GM21619 (cell line): ENCODE measurements around the gene ENOX1.

Source experiments
- ATAC-seq: cut with Tn5 transposase; IDR thresholded peaks from one replicate; pipeline ENCODE4 v1.9.1; 2021; ENCODE audit not compliant: unreplicated experiment

The ENOX1 gene

DNA sequence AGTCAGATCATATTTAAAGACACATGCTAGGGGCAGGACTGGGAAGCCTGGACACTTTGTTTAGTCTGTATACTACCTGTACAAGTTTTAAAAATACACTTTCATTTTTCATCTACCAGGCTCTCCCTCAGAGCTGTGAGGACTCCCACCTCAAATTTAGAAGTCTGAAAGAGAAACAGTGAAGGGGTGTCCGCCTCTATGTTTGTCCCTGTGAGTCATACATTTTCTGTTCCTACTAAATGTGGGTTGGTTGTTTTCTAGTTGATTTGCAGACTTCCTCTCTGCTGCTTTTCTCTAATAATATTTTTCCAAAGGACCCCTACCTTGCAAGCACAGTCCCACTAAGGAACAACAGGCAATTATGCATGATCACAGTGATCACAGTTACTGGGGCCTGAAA, 110.5 kb downstream of the ENOX1 start:
- peak; percentile 98 for ATAC-seq

DNA sequence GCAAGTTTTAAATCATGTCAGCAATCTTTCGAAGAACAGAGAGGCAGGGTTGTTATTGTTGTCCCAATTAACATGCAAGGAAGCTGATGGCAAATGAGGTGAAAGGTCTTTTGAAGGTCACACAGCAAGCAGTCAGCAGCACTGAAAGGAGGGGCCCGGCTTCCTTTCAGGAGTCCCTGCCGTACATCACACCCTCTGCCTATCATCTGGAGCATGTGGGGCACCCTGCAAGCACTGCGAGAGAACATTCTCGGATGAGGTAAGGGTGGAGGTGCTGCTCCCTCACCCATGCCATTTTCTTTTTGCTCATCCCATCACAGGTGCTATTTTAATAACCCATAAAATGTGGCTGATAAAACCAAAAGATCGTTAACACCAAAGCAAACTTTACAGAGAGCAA, 111.2 kb downstream of the ENOX1 start:
- no peak for ATAC-seq

DNA sequence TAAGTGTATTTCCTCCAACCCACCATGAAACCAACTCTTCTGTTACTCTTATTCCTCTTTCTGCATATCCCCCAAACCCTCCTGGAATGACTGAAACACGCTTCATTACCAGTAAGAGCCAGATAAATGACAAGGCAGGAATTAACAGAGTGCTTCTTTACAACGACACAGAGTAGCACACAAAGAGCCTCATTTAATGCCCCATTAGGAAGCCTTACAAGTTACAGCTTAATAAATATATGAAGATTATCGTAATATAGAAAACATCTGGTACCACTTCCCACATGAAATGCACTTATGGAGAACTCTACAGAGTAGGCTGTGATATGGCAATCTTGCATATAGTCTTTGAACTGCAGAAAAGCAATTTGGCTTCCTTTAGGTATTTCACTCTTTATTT, 116.8 kb downstream of the ENOX1 start:
- no peak for ATAC-seq

DNA sequence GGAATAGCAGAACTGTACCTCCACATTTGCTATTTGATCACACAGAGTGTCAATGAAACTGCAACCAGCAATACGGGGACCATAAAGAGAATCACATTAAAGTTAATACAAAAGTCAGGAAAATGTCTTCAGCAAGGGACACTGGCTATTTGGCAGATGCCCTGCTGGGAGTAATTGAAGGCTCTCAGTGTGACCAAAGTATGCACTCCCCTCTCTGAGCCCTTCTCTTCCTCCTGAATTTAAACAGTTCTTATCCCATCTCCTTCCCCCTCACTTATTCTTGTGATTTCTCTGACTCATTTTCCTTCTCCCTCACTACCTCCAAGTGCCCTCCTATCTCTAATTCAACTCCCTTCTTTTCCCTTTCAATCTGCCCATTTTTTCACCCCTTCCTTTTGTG, 117.7 kb downstream of the ENOX1 start:
- ATAC-seq = no peak

DNA sequence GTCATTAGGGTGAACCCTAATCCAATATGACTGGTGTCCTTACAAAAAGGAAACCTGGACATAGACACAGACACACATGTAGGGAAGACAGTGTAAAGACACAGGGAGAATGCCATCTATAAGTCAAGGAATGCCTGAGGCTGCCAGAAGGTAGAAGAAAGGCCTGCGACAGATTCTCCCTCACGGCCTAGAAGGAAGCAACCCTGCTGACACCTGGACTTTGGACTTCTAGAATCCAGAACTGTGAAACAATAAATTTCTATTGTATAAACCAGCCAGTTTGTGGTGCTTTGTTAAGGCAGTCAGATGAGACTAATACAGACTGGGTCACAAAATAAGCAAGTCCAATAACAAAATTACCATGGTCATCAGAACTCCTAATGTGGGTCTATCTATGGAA, 120.4 kb downstream of the ENOX1 start:
- no peak for ATAC-seq

DNA sequence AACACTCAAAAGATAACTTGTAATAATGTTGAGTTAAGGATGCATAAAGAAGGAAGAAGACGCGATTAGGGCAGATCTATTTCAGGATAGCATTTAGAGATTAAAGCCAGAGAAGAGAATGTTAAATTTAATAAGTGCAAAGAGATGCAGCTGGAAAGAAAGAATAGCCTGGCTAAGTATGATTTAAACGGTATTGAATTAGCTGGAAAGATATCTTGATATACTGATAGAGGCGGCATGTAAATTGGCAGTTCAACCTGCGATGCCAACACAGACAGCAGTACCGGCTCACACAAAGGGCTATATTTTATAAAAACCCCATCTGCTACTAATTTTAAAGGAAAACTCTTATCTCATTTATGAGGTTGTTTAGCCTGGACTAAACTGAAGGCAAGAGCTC, 121.4 kb downstream of the ENOX1 start:
- ATAC-seq = no peak

DNA sequence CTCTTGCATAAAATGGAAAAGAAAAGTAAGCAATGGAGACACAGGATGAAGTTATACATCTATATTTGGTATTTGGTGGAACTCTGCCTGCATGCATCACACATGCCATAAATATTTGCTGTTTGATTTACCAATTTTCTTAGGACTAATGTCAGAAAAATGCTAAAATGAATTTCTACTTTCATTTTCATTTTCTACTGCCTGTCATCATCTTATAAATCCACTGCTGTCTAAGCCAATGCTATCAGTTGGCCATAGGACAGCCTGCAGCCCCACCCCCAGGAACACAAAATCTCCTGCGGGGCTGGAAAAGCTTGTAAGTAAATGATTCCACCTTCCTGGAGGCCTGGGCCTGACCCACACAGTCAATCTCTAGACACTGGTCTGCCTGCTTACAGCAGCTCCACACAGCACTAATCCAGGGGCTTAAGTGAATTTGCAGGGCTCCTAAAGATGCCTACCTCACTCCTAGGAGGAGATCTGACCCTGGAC, 122.0 kb downstream of the ENOX1 start:
- ATAC-seq = no peak

DNA sequence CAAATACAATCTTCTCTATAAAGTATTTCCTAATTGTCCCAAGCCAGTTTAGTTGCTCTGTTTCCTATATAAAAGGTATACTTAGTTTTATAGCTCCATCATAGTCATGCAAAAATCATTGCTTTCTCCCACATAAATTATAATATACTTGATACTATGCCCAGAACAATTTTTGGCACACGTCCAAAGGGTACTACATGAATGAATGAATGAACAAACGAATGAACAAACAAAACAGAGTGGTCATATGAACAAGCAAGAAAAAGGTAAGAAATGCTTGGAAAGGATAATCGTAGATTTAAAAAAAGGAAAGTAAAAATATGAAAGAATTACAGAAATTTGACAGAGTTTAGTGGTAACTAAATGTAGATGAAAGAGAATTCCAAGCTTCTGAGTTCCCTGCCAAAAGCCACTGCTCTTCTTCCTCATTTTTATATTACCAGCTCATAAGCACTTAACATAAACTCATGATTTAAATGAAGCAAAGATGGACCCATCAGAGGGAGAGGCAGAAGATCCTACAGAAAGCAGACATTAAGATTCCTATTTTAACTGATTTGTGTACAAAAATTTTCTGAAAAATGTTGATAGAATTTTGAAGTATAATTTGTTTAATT, 123.2 kb downstream of the ENOX1 start:
- ATAC-seq = no peak

DNA sequence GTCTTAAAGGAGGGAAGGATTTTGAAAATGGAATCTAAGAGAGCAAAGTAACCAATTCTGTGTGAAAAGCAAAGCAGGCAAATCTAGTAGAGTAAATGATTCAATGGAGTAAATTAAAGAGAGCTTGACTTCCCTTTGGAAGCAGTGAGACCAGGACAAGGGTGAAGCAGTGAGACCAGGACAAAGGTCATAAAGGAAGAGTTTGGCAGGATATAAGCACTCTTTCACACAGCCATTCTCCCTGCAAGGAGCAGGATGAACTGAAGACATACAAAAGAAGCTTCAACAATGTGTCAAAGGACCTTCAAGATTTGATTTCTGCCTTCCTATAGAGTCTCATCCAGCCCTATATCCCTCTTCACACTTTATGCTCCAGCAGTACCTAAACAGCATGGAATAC, 123.8 kb downstream of the ENOX1 start:
- ATAC-seq = no peak

DNA sequence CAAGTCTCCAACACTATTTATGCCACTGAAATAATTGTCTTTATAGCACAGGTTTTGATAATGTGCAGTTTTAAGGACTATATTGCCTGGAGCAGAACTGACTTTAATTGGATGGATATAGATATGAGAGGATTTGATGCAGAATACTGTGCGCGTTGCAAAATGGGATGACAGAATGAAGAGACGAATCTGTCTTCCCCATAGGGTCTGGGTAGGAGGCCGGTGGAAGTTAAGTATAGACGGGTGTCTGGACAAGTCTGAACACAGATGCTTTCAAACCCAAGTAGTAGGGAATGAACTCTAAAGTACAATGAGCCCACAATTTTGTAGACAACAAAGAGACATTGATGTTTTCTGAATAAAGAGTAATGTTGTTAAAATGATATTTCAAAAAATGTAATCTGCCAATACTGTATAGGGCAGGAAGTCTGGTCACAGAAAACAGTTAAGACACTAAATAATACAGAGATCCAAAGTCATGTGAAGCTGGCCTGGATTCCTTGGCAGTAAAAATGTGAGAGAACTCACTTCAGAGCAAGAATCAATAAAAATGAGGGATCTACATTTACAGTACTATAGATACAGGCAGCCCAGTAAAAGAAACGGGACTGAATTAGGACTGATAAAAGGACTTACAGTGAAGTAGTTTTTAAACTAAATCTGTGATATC, 125.5 kb downstream of the ENOX1 start:
- no peak for ATAC-seq

DNA sequence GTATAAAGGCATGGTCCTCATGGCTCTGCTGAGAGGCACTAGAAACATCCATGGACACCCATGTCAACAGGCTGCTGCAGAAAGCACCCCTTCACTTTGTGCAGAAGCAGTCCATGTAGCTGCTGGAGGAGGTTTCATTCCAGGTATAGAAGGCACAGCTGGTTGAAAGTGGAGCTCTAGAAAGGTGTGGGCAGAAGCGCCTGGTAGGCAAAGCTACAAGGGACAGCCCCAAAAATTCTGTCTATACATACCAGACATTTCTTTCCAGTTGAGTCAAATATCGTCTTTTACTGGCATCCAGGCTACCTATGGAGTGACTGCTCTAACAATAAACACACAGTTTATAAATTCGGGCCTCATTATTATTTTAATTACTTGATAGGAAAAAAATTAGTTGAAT, 129.3 kb downstream of the ENOX1 start:
- ATAC-seq = no peak

DNA sequence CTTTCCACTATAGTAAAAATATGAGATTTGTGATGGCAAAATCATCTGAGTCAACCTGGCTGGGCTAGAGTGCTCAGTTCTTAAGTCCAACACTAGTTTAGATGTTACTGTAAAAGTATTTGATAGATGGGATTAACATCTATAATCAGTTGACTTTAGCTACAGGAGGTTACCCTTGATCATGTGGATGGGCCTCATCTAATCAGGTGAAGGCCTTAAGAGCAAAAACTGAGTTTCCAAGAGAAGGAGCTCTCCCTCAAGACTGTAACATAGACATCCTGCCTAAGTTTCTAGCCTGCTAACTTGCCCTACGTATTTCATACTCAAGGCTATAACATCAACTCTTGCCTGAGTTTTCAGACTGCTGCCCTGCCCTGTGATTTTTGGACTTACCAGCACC, 132.8 kb downstream of the ENOX1 start:
- ATAC-seq = no peak

DNA sequence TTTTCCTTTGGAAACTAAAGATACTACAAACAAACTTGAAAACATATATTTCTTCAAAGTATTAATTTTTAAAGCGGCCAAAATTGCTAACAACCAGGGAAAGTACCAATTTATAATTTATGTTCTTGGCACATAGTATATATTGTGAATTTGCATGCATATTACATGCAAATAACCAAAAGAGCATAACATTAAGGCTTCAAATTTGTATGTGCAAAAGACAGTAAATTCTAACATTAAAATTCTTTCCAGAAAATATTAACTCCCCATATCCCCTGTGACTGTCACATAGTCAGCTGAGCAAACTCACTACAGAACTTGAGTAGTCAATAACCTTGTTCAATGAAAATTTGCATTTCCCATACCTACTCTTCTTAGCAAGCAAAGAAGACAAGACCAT, 133.4 kb downstream of the ENOX1 start:
- no peak for ATAC-seq

DNA sequence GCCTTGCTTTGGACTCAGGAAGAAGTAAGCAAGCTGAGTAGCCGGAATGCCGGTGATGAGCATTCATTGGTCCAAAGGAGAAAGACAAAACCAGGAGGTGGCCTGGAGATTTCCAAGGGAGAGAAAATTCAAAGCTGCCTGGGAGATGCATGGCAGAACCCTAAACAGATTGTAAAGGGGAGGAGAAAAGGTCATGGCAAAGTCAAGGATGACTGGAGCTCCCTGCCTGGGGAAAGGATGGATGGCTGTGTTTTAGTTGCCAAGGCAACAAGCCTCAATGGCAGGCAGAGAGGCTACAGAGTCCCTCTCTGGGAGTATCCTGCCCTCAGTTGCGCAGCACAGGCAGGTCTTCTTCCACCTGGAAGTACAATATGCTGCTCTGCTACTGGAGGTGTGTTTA, 134.0 kb downstream of the ENOX1 start:
- ATAC-seq = no peak

DNA sequence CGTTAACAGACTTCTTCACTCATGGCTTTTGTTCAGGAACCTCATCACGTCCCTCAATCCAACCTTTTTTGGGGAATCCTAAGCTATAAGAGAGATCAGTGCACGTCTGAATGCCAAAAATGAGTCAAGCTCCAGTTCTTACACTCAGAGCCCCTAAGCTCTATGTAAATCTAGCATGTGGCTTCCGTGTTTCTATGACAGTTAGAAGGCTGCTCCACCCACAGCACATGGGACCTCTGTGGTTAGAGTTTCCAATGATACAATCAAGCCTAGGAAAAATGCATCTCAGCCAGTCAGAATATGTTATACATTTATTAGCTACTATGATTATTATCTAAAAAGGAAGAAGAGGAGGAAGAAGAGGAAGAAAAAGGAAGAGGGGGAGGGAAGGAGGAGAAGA, 135.9 kb downstream of the ENOX1 start:
- ATAC-seq = no peak

DNA sequence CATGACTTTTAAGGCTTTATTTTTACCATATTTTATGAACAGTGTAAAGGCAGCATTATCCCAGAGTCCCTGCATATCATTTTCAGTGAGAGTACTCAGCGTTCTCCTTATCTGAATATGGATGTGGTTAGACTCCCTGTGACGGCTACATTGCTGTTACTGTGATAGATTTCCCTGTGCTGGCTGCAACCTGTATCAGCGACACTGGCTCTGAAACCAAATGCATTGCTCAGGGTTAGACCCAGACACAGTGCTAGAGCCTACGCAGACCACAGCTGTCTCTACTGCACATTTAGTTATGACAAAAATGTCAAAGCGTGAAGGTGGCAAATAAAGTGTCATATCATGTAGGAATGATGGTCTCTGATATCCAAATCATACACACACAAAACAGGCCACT, 138.0 kb downstream of the ENOX1 start:
- no peak for ATAC-seq

DNA sequence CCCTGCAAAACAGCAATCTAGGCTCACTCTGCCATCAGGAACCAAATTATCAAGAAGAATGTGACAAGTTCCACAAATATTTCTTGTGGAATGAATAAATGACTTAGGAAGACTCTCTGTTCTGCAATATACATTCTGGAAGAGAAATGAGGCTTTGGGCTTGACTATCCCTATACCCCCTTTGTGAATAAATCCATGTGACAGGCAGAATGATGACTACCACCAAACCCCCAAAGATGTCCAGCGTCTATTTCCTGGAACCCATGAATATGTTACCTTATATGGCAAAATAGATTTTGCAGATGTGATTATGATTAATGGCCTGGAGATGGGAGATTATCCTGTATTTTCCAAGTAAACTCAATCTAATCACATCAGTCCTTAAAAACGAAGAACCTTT, 139.3 kb downstream of the ENOX1 start:
- ATAC-seq = no peak

DNA sequence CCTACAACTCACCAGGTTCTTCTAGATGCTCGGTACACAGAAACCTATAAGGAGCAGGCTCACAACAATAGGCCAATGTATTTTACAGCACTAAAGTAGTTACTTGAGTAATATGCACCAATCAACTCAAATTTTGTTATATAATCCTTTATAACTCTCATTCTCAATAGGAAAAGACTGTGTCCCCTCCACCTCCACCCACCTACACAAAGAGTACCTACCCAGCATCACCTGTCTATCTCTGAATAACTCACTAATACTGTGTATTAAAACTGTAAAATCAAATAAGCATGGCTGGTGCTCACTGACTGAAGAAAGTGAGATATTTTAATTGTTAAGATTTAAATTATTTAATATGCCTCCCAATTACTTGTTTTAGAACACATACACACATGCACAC, 146.3 kb downstream of the ENOX1 start:
- no peak for ATAC-seq

DNA sequence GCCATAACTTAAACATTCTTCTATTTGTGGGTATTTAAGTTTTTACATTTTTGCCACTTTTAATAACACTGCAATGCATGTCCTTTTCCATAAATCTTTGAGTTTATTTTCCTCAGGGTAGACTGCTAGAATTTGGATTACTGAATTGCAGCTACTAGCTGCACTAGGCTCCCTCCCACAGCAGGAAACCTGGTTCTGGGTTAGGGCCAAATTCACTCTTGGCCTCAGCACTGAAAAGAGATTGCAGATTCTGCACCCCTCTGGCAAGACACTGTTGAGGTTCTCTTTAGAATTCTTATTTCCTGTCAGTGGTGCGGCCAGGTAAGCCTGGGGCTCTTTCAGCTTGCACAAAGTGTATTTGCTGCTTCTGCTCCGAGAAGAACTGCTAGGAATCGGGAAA, 155.7 kb downstream of the ENOX1 start:
- no peak for ATAC-seq

DNA sequence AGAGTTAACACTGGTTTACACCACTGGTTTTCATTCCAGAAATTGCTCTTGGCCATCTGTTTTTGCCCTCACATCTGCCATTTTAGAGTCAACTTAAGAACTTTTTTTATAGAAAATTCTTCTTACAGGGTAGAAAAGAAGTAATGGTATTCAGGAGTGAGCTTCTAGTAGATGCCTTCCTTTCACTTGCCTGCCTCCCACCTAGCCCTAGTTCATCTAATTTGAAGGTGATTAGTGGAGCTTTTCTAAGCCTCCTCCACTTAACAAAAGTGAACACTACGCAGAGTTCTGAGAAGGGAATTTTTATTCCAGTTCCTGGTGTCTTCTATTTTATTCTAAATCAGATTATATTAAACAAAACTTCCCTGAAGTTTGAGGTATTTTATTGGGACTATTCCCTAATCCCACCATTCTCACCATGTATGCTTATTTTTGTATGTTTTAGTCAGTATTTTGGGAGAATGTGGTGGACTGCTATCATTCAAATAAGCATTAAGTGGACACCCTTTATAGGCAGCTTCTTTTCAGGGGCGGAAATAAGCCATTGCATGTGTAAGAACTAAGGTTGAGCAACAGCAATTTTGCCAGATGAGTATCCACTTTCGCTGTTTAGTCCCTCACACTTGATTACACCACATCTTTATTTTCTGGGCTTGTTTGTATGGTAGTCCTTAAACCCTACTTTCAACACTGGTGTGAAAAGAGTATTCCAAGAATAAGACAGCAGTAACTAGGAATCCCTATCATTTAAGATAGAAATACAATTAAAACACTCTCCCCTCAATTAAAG, 156.9 kb downstream of the ENOX1 start:
- ATAC-seq = no peak

DNA sequence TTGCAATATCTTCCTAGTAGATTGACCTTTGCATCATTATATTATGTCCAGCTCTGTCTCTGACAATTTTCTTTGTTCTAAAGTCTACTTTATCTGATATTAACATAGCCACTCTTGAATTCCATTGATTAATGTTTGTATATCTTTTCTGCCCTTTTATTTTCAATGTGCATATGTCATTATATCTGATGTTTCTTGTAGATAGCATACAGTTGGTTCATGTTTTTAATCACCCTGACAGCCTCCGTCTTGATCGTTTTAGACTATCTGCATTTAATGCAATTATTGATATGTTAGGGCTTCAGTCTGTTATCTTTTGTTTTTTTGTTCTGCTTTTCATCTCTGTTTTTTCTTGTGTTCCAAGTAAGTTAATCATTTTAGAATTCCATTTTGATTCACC, 159.8 kb downstream of the ENOX1 start:
- no peak for ATAC-seq

DNA sequence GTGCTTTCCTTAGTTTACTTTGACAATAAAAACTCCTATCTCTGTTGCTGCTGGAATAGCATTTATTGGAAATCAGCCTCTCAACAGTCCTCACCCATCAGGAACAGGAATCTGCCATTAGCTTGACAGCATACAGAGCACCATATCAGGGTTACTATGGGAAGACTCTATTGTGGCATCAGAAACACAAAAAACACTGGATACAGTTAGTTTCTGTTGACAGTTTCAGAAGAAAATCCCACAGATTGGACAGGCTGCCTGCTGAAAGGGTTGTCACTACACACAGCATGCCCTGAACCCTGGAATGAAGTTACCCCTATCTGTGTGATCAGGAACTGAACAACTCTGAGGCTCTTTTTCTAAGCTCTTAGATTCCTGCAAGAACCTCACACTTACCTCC, 172.7 kb downstream of the ENOX1 start:
- no peak for ATAC-seq
